Measurements from ENCODE around the gene MKRN2. TPM values are rescaled to one million over a fixed set of nuclear protein-coding genes. Genes with fewer than 3 reads are reported as not detected.
"Not testable (repeated sequence)": the region's sequence is repeated elsewhere in the genome, so short reads cannot be mapped to it uniquely, and the experiment has no call there.

Gene MKRN2
- total RNA-seq, 1 donor from 2014 or later: 24.5 TPM

- DNase-seq (ENCODE audit: low read depth in 2 of 2): peak in 1 of 2 donors; percentile 24
Observed at GRCh38 chr3:12629560-12629959, 72.7 kb downstream of the MKRN2 start.

DNA sequence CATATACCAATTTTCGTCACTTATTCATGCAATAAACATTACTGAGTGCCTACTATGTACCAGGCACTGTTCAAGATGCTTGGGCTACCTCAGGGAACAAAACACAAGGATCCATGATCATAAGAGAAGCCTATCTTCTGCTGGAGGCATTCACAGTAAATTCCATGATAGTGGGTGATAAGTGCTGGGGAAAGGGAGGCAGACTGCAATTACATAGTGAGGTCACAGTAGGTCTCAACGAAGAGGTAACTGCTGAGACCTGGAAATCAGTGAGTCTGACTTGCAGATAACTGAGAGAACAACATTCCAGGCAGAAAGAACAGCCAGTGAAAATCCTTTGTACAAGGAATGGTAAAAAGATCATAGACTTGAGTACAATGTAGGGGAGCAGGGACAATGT lies 73.4 kb downstream of the MKRN2 start:
- no peak for DNase-seq (ENCODE audit: low read depth in 2 of 2)

- not testable (repeated sequence) for DNase-seq (ENCODE audit: low read depth in 2 of 2)
Observed at GRCh38 chr3:12630843-12631242, 74.0 kb downstream of the MKRN2 start.

GRCh38 chr3:12632523-12632922 lies 75.6 kb downstream of the MKRN2 start:
- DNase-seq (ENCODE audit: low read depth in 2 of 2): no peak

DNA sequence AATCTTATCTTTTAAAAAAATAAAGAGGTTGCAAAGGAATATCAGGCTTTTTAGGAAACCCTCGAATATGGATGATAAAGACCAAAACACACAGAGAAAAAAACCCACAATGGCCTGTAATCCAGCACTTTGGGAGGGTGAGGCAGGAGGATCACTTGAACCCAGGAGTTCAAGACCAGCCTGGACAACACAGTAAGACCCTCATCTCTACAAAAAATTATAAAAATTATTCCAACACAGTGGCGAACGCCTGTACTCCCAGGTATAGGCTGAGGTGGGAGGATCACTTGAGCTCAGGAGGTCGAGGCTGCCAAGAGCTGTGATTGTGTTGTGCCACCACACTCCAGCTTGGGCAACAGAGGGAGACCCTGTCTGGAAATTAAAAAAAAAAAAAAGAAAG lies 76.2 kb downstream of the MKRN2 start:
- no peak for DNase-seq (ENCODE audit: low read depth in 2 of 2)

Other genes starting within 250 kb of the MKRN2 start
- 7.7 and 8.0 TPM in 2 replicates for gene TSEN2, start 72.6 kb upstream of the MKRN2 start, total RNA-seq
- not detected in 2 replicates for gene MKRN2OS, start 11.6 kb upstream of the MKRN2 start, total RNA-seq
- 70.9 and 84.0 TPM in 2 replicates for gene RAF1, start 107.0 kb downstream of the MKRN2 start, total RNA-seq
- 0.13 TPM in 1 of 2 replicates, not detected in the other for gene TMEM40, start 202.2 kb downstream of the MKRN2 start, total RNA-seq
- gene CAND2, start 239.6 kb downstream of the MKRN2 start, total RNA-seq: 1.2 and 1.8 TPM in 2 replicates

Measured in dermis microvascular lymphatic vessel endothelial cell (primary cell).